Ureter (tissue), 1 donor: ENCODE results near the gene UBR2. TPM values are rescaled to one million over a fixed set of nuclear protein-coding genes. Genes with fewer than 3 reads are reported as not detected.
"Not testable (repeated sequence)": the region's sequence is repeated elsewhere in the genome, so short reads cannot be mapped to it uniquely, and the experiment has no call there.

Source experiments
- DNase-seq: peaks from one replicate; pipeline ENCODE4 v3.0.0-alpha.2; 2020; ENCODE audit warnings: low spot score
- total RNA-seq: library from RNA; stranded (reverse); gene quantifications from one replicate; pipeline ENCODE4 v1.2.4, GENCODE V29; 2023
- donor health status: DM: yes; HTN: yes; CAD: no.

UBR2 gene
- total RNA-seq, 1 donor from 2014 or later = 36.8 TPM

DNA sequence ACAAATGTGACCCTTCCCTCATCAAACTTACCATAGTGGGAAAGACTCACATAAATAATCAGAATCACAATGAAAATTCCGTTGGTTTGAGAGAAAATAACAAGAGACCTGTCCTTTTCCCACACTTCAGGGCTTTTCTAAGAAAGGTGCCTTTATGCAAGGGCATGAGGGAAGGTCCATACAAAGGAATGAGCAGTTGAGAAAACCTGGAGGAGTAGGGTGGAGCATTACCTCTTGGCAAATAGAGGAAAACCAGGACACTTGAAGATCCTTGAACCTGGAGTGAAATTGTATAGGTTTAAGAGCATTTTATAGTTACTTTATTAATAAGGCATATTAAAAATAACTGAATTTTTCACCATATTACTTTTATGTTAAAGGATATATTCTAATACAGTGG is 54.3 kb downstream of the UBR2 start:
- no peak for DNase-seq

GRCh38 chr6:42618686-42619085 is 54.9 kb downstream of the UBR2 start:
- DNase-seq = no peak

DNA sequence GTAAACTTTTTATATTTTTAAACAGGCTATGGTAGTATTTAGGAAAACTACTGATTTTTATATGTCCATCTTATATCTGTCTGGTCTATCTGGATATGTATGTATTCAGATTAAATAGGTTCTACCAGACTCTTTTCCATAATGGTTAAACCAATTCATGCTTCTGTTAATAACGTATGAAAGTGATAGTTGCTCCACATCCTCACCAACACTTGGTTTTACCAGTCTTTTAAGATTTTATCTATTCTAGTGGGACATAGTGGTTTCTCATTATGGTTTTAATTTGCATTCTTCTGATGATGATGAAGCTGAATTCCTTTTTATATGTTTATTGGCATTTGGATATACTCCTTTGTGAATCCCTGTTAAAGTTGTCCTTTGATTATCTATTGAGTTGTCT is 56.1 kb downstream of the UBR2 start:
- no peak for DNase-seq

DNA sequence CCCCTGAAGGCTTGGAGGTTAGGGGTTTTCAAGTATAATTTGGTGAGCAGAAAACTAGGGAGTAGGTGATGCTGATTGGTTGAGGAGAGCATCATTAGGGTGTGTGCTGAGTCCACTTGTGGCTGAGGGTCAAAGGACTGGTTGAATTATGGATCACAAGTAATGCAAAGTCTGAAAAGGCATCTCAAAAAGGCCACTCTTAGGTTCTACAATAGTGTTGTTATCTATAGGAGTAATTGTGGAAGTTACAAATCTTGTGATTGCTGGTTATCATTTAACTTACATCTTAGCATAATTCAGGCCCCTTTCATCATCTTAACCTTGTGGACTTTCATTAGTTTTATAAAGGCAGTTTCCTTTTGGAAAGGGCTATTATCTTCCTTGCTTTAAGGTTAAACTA is 60.8 kb downstream of the UBR2 start:
- DNase-seq = no peak

GRCh38 chr6:42627044-42627443 is 63.2 kb downstream of the UBR2 start:
- DNase-seq = no peak

- DNase-seq = no peak
These were observed 63.8 kb downstream of the UBR2 start for GRCh38 chr6:42627674-42628073.

GRCh38 chr6:42628604-42629003 is 64.8 kb downstream of the UBR2 start:
- DNase-seq = no peak

- no peak for DNase-seq
These were observed 66.0 kb downstream of the UBR2 start for GRCh38 chr6:42629845-42630244.

DNA sequence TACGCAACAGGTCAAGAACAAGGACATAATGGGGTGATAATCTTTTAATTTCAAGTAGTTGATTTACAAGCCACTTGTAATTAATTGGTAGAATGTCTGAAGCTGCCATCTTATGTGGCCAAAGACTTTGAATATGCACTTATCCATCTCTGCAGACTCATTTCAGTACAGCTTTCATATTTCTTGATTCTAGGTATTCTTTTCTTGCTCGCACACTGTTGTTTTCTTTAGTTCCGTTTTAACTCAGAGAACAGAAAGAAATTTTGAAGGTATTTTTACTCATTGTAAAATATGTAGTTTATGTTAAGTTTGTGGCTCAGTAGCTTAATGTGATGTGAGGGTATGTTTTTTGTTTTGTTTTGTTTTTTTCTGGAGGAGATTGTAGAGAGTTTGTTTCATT is 73.9 kb downstream of the UBR2 start:
- DNase-seq = no peak

- DNase-seq = no peak
These were observed 79.0 kb downstream of the UBR2 start for GRCh38 chr6:42642794-42643193.

- DNase-seq = no peak
These were observed 80.4 kb downstream of the UBR2 start for GRCh38 chr6:42644211-42644610.

DNA sequence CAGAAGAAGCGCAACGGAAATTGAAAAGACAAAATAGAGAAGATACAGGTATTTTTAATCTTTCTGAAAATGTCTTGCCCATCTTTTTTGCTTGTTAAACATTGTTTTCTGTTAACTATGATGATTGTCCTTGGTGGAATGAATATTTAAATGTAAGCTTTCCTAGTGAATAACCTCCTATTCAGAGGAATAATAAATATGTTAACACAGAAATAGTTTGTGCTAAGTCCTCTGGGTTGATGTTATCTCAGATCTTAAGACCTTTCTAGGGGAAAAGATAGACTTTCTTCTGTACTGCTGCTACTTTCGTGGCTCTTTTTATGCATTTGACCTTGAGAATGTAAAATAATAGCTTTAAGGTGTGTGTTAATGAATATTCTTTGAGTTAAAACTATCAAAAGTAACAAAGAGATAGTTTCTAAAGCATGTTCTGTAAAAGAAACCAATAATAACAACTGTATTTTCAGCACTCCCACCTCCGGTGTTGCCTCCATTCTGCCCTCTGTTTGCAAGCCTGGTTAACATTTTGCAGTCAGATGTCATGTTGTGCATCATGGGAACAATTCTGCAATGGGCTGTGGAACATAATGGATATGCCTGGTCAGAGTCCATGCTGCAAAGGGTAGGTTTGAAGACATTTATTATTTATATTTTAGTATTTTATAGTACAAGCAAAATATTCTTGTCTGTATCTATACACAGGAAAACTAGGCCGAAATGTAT is 88.4 kb downstream of the UBR2 start:
- DNase-seq = no peak

DNA sequence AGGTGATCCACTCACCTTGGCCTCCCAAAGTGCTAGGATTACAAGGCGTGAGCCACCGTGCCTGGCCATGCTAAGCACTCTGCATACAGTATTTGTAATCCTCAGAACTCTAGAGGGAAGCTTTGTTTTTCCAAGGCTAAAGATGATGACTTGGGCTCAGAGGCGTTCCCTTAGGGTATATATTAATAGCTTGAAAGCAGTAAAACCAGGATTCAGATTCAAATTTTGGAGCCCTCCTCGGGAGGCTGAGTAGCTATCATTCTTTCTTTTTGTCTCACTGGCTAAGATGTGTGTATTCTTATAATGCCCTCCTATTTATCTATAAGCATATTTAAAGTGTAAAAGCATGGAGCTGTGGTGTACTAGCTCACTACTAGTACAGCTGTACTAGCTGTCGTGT is 90.0 kb downstream of the UBR2 start:
- no peak for DNase-seq

DNA sequence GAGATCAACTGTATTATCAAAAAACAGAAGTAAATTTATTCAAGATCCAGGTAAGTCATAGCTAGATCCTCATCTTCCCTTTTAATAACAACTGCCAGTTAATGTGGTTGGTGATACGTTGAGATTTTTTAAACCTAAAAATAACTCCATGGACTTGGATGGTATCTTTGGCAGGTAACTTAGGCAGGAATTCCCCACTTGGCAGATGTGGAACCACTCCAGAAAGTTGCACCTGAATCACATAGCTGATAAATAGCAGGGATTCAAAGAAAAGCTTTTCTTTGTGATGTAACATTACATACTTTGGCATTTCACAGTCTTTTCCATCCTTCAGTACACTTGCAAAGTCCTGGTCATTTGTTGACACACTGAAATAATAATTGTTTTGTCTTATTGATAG is 96.0 kb downstream of the UBR2 start:
- DNase-seq = no peak

DNA sequence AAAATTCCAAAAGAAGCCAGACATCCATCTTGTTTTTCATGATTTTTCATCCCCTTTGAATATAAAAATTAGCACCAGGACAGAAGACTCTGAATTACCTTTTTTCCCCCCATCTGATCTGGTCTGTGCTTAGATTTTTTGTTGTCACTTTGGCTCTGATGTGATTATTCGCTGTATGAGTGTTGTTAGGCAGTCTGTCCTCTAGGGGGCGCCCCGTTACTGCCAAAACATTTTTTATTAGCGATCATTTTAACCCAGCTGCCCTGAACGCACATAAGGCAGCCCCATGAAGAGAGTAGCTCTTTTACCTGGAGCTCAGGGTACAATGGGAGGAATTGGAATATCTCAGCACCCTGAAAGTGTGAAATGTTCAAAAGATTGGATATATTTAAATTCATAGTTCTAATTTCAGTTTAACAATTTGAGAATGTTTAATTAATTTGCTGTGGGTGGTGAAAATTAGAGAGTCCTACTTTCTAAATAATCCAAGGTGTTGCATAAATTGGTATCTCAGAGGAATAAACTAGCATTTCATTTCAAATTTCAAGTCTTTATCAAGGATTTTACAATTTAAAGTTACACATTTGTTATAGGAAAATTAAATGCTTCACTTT is 97.8 kb downstream of the UBR2 start:
- peak; percentile 87 for DNase-seq

GRCh38 chr6:42664718-42665117 is 100.9 kb downstream of the UBR2 start:
- DNase-seq = no peak

GRCh38 chr6:42674368-42674767 is 110.5 kb downstream of the UBR2 start:
- DNase-seq = not testable (repeated sequence)

DNA sequence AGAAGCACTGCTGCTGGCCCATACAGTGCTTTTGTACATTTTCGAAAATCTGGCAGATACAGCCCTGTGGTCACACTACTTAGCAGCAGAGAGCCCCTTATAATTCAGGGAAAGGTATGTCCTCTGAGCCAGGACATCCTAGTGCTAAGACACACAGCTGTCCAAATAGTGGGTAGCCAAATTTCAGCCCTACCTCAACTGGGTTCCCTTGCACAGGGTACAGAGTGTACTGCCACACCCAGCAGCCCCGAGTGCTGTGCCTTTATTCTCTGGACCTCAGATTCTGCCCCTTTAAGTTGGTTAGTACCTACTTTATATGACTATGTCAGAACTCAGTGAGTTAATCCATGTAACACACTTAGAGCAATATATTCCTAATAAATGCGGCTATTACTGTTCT is 111.0 kb downstream of the UBR2 start:
- DNase-seq = no peak

GRCh38 chr6:42679358-42679757 is 115.5 kb downstream of the UBR2 start:
- no peak for DNase-seq

DNA sequence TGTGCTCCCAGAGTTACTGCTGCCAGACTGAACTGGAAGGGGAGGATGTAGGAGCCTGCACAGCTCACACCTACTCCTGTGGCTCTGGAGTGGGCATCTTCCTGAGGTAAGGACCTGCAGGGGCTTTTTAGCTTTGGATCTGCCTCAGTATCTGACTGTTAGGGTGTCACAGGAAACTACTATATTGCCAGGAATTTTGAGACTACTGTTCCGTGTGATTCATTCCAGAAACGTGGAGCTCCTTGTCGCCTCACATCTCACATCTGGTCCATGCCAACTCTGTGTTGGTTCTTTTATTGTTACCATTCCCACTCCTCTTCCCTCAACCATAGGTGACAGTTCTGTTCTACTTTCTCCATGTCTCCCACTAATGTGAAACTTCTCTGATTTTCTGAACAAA is 124.5 kb downstream of the UBR2 start:
- no peak for DNase-seq

- no peak for DNase-seq
These were observed 125.5 kb downstream of the UBR2 start for GRCh38 chr6:42689371-42689770.

DNA sequence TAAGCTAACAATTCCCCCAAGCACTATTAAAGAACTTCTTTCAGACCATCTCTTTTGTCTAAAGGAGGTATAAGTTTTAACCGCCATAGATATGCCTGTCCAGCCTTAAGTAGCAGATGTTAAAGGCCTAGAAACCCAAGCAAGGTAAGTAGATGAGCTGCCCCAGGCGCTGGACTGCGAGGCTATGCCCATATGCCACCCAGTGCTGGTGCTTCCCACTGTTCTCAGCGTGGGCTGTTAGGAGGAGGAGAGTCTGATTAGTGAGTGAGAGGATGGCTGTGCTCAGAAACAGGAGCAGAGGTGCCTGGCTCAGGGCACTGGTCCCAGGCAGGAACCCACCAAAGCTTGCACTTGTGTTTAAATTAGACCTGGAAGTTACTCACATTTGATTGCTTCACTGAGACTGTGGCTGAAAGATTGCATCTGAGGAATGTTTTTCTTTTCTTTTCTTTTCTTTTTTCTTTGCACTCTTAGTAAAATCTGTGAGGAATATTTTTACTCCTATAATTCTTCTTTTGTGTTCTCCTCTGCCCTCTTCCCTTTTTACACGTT is 126.4 kb downstream of the UBR2 start:
- no peak for DNase-seq

DNA sequence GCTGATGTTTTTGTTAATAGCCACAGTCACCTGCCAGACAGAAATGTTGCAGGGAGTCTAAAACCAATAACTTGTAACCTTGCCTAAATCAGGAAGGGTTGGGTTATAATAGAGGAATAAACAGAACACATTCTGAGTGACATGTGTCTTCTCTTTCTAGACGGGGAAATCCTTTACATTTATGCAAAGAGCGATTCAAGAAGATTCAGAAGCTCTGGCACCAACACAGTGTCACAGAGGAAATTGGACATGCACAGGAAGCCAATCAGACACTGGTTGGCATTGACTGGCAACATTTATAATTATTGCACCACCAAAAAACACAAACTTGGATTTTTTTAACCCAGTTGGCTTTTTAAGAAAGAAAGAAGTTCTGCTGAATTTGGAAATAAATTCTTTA is 127.0 kb downstream of the UBR2 start:
- no peak for DNase-seq
